Activated CD8-positive, alpha-beta memory T cell treated with anti-CD3 and anti-CD28 coated beads, Interleukin-2, amount 50 U/mL, for 48 hours (primary cell): Measurements from ENCODE around the gene MSL2.
"Not testable (repeated sequence)": the region's sequence is repeated elsewhere in the genome, so short reads cannot be mapped to it uniquely, and the experiment has no call there.

ENCODE experiments used
- DNase-seq: peaks from one replicate; pipeline ENCODE4 v3.0.0-alpha.2; 2020

MSL2 gene

DNA sequence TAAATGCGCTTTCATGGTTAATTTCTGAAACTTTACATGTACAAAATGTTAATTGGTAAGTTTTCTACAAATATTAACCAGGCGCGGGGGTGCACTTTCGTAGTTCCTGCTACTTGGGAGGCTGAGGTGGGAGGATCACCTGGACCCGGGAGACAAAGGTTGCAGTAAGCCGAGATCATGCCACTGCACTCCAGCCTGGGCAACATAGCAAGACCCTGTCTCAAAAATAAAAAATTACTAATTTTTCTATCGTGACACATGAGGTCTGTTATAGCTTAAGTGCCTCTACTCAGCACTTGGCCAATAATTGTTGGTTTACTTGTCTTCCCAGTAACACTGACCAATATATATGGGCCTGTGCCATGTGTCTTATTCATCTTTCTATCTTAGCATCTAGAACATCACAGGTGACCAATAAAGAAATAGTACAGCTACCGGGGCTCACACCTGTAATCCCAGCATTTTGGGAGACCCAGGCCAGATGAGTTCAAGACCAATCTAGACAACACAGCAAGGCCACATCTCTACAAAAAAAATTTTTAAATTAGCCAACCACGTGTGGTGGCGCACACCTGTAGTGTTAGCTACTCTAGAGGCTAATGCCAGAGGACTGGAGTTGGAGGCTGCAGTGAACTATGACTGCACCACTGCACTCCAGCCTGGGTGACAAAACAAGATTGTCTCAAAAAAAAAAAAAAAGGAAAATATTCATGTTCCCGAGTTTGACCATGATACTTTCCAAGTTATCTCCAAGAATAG is 6.1 kb downstream of the MSL2 start:
- no peak for DNase-seq

DNA sequence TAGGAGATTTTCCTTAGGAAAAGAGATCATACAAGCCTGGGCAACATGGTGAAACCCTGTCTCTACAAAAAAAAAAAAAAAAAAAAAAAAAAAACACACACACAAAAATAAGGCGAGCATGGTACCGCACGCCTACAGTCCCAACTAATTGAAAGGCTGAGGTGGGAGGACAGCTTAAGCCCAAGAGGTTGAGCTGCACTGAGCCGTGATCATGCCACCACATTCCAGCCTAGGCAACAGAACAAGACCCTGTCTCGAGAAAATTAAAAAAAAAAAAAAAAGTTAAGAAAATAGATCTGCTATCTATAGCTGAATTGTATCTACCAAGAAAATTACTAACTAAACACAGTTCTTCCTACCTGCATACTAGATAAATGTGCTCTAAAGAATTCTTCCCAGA is 7.1 kb downstream of the MSL2 start:
- no peak for DNase-seq

DNA sequence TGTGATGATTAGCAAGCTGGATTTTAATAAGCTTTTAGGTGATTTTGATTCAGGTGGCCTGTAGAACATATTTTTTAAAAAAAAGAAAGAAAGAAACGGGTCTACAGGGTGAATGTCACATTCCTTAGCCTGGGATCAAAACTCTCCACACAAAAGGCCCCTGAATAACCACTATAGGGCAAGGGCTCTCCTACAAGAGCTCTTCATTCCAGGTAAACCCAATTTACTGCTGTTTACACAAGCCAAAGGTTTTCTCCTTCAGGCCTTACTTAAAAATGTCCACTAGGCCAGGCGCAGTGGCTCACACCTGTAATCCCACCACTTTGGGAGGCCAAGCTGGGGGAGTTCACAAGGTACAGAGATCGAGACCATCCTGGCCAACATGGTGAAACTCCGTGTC is 8.3 kb downstream of the MSL2 start:
- DNase-seq, result no peak

DNA sequence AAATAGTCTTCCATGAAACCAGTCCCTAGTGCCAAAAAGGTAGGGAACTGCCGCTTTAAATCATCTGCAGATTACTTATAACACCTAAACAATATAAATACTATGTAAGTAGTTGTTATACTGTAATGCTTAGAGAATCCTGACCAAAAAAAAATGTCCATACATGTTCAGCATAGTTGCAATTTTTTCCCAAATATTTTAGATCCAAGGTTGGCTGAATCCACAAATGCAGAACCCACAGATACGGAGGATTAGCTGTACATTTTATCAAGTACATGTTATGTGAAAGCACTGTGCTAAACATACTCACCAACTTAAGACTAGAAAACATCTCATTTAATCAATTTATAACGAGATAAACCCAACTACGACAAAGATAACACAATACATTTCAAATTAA is 9.3 kb downstream of the MSL2 start:
- no peak for DNase-seq

DNA sequence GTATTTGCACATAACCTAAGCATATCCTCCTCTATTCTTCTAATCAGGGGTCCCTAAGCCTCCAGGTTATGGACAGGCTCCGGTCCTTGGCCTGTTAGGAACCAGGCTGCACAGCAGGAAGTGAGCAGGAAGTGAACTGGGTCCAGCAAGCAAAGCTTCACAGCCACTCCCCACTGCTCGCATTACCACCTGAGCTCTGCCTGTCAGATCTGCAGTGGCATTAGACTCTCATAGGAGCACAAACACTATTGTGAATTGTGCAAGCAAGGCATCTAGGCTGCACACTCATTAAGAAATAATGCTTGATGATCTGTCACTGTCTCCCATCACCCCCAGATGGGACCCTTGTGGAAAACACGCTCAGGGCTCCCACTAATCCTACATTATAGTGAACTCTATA is 9.8 kb downstream of the MSL2 start:
- no peak for DNase-seq

DNA sequence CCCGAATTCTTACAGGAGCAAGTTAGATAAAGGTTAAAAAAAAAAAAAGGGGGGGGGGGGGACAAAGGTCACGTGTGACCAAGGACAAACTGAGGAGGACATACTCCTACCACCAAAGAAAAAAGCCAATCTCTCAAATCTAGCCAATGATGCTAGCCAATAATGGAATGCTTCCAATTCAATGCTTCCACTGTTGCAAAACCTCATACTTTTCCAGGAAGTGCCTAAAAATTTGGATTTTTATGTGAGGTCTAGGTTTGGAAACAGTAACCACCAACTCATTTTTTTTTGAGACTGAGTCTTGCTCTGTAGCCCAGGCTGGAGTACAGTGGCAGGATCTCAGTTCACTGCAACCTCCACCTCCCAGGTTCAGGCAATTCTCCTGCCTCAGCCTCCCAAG is 11.4 kb downstream of the MSL2 start:
- no peak for DNase-seq

DNA sequence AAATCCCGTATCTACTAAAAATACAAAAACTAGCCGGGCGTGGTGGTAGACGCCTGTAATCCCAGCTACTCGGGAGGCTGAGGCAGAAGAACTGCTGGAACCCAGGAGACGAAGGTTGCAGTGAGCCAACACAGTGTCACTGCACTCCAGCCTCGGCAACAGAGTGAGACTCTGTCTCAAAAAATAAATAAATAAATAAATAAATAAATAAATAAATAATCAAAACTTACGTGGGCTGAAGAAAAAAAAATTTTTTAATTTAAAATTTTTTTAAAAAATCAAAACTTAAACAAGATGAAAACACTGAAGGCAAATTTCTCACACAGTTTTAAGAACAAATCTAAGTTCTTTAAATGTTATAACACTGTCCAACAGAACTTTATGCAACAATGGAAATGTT is 14.4 kb downstream of the MSL2 start:
- no peak for DNase-seq

DNA sequence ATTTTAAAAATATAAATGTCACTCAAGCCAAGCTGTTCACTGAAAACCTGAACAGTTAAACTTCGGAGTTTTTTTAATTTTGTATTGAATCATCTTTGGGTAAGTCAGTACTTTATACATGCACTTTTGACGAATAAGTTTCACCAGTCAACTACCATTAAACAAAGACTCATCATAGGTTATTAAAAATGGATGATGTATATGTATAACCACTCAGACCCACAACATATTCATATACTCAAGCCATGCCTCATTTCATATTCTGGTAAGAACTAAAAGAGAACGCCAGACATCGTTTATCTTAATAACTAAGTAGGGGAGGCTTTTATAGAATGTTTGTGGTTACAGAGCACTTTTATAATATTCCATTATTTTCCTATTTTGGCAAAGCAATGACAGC is 18.3 kb downstream of the MSL2 start:
- no peak for DNase-seq

DNA sequence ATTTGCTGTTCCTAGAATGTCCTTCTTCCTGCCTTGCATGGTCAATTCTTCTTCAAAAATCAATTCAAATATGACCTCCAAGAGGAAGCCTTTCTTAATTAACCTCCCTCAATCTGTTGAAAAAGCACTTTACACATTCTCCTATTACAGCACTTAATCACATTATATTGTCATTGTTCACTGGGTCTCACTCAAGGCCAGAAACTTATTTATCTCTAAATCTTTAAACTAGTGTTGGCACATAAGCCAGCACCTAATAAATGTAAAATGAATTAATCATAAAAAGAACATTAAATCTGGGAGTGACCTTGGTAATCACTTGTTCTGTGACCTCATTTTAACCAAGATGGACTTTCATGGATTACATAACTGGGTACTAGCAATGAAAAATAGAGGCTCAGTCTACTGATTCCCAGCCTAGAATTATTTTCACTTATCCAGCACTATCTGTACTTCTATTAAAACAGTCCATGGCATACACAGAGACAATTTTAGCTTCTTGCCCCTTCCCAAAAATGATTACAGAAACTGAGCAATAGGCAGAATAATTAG is 22.1 kb downstream of the MSL2 start:
- DNase-seq, result no peak

DNA sequence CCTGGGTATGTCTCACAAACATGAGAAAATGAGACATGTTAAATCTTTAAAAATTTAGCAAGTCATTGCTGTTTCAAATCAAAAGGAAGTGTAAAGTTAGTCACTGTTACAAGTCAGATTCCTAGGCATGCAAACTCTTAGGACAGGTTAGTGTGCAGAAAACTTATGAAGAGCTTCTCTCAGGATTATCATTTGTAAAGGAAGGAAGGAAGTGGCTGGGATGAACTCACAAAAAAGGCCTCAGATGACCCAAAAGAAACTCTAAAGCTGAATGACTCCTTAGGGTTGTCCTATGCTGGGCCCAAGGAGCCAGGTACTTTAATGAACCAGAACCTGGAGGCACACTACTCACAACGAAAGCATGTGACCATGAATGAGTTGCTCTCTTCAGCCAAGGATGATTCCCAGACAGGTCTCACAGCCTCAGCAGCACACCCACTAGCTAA is 25.0 kb downstream of the MSL2 start:
- no peak for DNase-seq

DNA sequence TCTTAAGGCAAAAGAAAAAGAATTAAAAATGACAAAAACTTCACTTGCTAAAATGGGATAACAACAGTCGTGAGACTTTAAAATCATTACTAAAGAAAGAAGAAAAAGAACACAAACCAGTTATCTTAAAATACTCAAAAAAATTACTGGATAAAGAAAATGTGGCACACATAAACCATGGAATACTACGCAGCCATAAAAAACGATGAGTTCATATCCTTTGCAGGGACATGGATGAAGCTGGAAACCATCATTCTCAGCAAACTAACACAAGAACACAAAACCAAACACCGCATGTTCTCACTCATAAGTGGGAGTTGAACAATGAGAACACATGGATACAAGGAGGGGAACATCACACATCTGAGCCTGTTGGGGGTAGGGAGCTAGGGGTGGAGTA is 27.9 kb downstream of the MSL2 start:
- DNase-seq, result not testable (repeated sequence)

DNA sequence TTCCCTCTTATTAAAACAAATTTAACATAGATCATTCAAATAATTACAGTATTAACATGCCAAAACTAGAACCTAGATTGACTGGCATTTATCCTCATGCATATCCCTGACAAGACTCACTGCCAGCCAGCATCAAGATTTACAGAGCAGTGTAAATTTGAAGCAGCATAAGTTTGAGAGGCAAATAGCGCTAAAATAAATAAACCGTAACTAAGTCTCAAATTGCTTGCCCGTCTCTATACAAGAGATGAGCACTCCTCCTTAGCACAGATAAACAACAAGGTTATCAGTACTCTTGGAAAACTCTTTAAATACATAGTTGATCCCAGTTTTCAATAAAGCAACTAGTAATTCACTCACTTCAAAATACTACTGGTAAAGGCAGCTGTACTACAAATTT is 29.6 kb downstream of the MSL2 start:
- no peak for DNase-seq

DNA sequence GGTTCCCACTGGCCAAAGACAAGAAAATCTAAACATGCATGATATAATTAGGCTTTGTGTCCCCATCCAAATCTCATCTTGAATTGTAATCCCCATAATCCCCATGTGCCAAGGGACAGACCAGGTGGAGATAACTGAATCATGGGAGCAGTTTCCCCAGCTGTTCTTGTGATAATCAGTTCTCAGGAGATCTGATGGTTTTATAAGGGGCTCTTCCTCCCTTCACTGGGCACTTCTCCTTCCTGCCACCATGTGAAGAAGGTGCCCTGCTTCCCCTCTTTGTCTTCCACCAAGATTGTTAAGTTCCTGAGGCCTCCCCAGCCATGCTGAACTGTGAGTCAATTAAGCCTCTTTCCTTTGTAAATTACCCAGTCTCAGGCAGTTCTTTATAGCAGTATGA is 32.5 kb downstream of the MSL2 start:
- DNase-seq, result not testable (repeated sequence)

DNA sequence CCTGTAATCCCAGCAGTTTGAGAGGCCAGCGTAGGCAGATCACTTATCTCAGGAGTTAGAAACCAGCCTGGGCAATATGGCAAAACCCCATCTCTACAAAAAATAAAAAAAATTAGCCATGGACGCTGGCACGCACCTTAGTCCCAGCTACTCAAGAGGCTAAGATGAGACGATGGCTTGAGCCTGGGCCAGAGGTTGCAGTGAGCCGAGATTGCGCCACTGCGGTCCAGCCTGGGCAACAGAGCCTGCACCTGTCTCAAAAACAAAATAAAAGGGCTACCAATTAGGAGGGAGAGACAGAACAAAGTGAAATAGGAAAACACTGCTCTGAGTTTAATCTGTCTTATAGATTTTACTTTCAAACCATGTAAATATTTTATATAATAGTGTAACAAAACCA is 33.8 kb downstream of the MSL2 start:
- DNase-seq, result no peak

DNA sequence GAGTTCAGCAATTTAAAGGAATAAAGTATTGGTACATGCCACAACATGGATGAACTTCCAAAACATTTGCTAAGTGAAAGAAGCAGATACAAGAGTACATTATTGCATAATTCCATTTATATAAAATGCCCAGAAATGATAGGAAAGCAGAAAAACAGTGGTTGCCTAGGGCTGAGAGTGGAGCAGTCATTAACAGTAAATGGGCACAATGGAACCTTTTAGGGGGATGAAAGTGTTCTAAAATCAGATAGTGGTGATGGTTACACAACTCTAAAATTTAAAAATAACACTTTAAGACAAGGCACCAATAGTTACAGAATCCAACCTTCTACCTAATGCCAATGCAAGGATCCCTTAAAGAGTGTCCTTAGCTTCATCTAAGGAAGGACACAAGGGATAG is 34.6 kb downstream of the MSL2 start:
- DNase-seq, result no peak

DNA sequence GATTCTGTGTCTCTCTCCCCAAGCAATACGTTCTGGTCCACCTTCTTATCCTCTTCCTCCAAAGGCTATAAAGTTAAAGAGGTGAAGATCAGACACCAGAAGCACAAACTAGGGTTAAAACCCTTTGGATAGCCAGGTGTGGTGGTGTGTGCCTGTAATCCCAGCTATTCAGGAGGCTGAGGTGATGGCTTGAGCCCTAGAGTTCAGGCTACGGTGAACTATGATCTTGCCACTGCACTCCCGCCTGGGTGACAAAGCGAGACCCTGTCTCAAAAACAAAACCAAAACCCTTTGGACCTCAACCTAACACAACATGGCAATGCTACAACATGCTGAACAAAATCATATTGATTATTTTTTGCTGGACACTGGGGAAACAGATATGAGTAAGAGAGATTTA is 43.2 kb downstream of the MSL2 start:
- DNase-seq, result no peak

DNA sequence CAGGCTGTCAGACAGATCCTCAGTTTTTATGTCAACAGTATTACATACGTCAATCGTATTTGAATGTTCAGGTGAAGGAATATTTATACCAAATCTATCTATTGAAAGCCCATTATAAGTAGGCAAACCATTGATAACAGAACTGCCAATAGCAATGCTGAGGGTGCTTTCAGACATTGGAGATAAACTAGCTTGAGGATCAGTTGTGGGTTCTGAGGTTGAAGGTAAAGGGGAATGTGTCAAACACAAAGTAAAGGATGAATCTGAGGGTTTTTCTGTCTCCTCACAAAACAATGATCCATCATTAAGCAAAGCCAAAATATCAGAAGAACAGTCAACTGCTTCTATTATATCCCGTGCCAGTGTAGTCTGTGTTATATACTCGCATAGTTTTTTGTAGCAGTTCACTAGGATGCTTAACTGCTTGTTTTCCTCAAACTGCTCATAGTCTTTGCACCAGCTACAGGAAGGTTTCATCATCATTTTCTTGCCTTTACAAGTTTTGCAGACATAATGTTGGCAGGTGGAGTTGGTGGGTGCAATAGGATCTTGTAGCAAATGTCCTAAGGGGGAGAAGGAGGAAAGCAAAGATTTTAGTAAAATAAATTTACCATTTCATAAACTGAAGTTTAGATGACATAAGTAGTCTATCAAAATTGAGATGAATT is 43.8 kb downstream of the MSL2 start:
- DNase-seq, result no peak

DNA sequence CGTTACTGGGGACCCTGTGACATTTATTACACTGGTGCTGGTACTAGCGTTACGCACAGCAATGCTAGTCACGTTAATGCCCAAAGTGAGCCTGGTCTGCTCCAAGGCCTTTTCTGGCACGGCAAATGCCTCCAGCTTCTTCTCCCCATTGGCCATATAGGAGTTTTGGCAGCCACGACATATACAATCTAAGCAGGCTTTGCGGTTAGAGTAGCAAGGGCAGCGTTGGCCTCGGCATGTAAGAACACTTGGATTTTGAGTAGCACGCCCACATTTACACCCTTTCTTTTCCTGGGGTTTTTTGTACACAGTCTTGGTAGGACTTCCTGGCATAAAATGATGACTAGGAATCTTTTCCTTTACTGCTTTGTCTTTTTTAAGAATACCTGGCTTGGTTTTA is 44.9 kb downstream of the MSL2 start:
- no peak for DNase-seq

DNA sequence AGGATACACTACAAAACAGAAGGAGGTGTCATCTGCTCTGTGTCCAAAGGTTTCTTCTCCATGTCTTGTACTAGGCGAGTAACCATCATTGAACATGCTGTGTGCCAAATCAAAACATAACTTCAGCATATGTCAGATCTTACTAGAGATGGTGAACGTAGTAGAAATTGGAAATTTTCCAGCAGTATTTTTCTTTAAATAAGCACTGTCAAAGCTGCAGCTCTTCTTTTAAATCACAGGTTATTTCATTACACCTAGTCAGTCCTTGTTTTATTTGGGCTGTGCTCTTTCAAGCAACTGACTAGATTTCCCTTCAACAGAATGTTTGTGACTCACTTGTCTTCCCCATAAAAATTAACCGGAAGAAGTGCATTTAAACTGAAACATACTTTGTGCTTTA is 46.5 kb downstream of the MSL2 start:
- DNase-seq, result no peak

DNA sequence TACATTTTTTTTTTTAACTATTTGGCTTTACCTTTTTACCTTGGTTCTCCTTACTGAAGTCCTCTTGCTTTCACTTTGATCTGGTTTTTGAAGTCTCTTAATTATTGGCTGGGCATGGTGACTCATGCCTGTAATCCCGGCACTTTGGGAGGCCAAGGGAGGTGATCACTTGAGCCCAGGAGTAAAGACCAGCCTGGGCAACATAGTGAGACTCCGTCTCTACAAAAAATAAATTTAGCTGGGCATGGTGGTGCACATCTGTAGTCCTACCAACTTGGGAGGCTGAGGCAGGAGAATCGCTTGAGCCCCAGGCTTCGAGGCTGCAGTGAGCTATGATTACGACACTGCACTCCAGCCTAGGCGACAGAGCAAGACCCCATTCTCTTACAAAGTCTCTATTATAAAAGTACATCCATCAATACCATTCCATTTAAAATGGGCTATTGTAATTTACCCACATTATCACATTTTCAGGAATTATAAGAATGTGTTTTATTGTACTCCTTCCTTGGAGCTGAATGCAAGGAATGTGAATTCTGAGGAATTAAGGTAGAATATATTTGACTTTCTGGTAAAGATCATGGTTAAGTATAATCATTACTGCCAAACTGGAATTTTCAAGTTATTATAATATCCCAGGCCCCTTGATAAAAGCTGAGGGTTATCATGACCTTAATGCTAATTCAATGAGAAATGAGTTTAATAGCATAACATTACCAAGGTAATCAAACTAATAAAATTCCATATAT is 49.0 kb downstream of the MSL2 start:
- no peak for DNase-seq

DNA sequence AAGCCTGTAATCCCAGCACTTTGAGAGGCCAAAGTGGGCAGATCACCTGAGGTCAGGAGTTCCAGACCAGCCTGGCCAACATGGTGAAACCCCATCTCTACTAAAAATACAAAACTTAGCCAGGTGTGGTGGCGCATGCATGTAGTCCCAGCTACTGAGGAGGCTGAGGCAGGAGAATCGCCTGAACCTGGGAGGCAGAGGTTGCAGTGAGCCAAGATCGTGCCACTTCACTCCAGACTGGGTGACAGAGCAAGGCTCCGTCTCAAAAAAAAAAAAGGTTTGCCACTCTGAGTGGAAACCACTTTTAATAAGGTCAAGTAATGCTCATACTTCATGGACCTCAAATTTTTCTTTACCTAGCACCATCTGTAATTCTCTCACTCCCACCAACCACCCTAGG is 51.7 kb downstream of the MSL2 start:
- DNase-seq, result not testable (repeated sequence)

DNA sequence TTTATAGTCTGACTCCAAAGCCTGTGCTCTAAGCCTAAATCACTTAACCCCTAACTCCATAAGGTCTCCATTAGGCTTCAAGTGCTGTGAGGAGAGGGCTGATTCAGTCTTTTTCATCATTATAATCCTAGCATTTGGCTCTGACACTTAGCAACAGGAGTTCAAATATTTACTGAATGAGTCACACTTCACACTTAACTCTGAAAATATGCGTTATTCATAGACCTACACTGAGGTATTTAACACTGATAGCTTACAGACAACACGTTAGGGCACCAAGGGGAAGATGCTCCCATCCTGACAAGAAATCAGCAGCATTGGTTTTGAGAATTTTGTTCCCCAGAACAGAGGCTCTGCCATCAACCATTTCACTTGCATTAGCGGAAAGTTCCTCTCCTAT is 53.5 kb downstream of the MSL2 start:
- DNase-seq, result no peak

DNA sequence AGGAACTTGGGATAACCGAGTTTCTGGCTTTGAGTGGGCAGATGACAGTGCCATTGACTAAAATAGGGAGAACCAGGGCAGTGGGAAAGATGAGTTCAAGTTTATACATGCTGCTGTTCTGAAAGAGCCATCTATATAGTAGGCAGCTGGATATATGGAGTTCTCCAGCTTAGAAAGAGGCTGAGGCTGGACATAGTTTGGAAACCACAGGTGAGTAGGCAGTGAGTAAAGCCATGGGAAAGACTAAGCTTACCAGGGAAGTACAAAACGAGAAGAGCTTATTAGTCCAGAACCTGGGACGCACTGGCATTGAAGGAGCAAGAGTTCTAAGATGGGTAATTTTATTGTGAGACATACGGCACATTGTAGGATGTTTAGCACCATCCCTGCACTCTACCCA is 54.2 kb downstream of the MSL2 start:
- DNase-seq, result no peak

DNA sequence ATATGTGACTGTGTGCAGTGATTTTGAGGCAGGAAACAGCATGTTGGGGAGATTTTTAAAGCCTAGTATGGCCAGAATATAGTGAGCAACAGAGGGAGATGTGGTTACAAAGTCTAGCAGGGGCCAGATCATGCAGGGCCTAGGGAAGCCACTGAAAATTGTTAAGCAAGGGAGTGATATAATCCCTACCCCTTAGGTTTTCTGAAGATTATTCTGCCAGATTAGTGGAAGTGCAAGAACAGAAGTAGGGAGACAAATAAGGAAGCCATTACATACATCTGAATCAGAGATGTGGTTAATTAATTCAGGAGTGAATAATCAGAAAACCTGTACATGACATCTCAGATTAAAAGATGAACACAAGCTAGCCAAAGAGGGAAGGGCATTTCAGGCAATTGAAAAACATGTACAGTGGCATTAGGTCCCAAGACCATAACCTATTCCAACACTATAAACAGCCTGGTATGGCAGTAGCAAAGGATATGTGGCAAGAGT is 54.8 kb downstream of the MSL2 start:
- DNase-seq, result no peak
